Inflammatory macrophage treated with lipopolysaccharide for 4 hours (primary cell): Measurements from ENCODE around the gene HCFC1.
A peak's percentile ranks its signal among the peaks of the same experiment; 100 is the strongest.

Experiments
- DNase-seq: peaks from one replicate; pipeline ENCODE4 v3.0.0-alpha.2; 2020

The HCFC1 gene

DNA sequence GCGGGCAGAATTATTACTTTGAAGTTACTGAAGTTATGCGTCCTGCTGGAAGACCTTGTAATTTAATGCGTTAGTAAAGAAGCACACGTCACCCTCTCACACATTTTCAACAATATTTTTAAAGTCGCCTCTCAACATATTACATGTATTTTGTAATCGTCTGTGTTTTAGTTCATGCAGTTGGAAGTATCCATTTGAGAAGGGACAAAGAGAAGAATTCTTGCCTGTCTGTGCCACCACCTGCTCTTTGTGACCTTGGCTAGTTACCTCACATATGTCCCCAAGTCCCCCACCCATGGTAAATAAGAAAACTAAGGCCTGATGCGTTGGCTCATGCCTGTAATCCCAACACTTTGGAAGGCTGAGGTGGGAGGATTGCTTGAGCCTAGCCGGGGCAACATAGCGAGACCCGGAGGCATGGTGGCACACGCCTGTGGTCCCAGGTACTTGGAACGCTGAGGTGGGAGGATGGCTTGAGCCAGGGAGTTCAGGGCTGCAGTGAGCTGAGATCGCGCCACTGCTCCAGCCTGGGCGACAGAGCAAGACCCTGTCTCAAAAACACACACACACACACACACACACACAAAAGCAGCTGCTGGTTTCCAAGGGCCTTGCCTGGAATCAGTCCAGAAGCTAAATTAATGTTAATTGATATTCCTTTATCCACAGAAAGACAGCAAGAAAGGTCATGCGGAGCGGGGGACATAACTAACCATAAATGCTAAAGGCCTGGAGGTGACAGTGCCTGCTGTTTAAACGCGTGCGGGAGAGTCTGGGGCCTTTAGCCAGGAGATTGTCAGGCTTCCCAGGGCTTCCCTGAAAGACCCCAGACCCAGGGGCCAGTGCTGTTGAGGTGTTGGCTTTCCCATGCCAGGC is 1.7 kb upstream of the HCFC1 start:
- DNase-seq, result no peak

DNA sequence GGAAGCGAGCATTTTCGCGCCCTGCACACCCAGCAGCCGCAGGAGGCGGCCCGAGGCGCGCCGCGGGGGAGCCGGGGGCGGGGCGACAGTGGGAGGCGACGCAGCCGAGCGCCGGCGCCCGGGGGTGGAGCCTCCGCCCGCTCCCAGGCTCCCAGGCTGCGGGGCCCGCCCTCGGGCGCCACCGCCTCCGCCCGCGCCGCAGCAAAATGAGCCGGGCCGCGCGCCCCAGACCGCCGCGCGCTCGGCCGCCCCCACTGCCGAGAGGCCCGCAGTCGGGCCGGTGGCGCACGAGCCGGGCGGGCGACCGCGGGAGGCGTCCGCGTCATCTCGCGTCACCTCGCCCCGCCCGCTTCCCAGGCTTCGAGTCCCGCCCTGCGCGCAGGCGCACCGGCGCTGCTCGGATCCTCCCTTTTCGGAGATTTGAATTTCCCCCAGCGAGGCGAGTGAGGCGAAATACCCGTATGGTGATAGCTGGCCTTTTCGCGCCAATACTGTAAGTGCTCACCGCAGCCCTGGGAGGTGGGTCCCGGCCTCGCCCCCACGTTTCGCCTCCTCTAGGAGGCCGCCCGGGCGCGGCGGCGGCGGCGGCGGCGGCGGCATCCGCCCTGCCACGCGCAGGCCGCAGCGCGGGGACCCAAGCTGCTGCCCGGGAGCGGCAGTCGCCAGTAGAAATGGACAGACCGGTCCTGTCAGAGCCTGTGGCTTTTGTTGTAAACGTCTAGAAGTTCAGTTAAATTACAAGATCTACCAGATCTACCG is 929 bp upstream of the HCFC1 start, which contains the start of gene TMEM187:
TSS of gene TMEM187 (plus strand) at position 387 of the 759 bp plus-strand sequence. CDS start 9,309 bp downstream, outside the sequence.
- peak; percentile 86 for DNase-seq

DNA sequence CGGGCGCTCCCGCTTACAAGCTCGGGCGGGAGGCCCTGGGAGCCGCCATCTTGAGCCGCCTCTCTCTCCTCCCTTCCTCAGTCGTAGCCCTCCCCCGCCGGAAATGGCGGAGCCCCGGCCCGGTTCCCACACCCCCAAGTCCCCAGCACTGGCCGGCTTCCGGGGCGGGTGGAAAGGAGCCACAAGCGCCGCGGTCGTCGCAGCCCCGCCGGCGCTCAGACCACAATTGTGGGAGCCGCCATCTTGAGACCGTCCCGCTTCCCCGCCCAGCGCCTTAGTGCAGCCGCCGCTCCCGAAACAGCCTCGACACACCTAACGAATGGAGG is 531 bp downstream of the HCFC1 start:
- DNase-seq, result peak; percentile 86

DNA sequence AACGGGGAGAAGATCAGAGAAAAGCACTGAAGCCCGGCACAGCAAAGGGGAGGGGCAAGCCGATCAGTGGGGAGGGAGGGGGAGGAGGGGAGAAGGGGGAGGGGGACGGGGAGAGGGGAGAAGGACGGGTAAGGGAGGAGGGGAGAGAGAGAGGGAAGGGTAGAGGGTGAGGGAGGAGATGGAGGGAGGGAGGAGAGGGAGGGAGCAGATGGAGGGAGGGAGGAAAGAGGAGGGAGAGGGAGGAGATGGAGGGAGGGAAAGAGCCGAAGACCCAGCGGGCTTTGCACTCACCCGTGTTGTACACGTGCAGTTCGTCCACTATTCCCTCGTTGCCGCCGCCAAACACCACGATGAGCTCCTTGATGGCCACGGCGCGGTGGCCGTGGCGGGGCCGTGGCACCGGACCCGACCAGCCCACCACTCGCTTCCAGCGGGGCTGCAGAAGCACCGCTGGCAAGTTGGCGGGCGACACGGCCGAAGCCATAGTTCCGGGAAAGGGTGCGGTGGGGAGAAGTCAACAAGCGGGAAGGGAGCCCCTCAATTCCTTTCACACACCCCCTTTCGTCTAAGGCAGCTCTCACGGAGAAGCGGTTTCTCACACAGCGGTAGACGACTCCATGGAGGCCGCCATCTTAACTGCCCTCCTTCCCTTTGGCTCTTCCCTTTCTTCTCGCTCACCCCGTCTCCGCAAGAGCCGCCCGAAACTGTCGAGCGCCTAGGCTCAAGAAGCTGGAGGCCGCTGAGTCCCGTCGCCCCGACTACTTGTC is 1.1 kb downstream of the HCFC1 start:
- no peak for DNase-seq

DNA sequence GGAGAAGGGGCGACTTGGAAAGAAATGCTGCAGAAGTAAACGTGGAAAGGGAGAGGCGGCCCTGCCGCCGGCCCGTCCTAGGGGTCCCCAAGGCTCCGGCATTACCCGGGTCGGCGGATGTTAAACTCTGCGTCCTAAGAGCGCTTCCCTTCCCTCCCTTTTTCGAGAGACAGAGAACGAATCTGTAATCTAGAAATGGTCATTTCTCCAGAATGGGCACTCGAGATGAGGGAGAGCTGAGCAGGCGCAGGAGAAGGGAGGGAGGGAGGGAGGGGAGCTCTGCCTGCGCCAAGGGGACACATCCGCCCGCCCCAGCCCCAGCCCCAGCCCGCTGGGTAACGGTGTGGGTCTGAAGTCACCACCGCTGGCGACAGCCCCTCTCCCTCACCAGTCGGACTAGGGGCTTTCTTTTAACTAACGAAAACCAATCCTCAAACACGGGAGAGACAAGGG is 1.7 kb downstream of the HCFC1 start:
- DNase-seq, result no peak

DNA sequence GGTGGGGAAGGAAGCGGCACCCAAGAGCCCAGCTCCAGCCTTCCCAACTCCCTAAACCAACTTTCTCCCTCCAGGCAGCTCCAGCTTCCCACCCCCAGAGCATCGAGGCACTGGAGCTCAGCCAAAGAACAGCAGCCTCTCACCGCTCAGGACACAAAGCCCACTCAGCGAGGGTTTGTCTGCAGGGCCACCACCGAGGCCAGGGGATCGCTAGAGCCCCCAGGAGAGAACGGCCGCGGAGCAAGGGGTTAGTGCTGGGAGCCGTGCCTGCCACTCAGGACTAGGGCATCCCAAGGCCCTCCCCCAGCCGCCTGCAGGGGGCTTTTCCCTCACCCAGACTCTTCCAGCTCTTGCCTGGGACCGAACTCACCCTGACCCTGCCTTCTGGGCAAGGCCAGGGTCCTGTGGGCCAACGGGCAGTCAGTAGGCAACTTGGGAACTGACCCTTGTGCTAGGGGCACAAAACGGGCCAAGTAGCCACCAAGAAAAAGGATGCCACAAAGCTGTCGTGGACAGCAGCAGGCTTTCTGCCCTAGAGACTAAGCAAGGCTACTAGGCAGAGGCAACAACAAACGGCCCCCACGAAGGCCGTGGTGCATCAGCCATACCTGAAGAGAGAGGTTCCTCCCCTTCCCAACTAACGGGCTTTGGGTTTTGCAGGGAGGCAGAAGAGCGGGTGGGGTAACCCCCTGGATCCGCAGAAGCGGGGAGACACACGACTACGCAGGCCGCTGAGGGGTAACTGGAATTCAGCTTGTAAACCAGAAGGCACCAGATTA is 2.3 kb downstream of the HCFC1 start:
- DNase-seq, result no peak

DNA sequence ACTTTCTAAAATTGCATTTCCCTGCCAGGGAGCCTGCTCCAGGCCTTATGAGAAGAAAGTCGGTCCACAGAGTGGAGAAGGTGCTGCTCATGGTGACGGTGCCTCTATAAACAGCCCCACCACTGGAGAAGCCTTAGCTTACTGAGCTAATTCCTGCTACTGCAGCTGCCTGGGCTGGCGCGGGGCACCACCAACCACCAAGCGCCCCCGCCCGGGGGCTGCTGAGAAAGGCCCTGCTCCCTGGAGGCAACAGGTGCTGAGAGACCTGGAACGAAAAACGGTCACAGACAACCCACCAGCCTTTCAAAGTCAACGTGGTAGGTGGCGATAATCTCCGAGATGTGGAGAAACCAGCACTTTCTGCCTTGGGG is 2.9 kb downstream of the HCFC1 start:
- no peak for DNase-seq

DNA sequence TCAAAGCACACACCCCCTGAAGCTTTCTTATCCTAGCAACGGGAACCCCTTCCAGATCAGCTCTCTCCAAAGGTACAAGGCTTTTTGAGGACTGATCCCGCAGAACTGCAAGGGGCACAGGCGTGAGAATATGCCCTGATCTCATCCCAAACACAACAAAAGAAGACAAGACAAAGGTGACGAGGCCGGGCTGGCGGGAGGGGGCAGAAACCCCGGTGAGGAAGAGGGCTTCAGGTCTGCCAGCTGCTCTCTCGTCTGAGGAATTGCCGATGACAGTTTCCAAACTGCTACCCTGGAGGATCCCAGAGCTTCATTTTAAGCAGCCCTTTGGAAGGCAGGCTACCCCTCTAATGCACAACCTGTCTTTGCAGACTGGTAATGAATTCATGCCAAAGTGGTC is 3.4 kb downstream of the HCFC1 start:
- DNase-seq, result no peak

DNA sequence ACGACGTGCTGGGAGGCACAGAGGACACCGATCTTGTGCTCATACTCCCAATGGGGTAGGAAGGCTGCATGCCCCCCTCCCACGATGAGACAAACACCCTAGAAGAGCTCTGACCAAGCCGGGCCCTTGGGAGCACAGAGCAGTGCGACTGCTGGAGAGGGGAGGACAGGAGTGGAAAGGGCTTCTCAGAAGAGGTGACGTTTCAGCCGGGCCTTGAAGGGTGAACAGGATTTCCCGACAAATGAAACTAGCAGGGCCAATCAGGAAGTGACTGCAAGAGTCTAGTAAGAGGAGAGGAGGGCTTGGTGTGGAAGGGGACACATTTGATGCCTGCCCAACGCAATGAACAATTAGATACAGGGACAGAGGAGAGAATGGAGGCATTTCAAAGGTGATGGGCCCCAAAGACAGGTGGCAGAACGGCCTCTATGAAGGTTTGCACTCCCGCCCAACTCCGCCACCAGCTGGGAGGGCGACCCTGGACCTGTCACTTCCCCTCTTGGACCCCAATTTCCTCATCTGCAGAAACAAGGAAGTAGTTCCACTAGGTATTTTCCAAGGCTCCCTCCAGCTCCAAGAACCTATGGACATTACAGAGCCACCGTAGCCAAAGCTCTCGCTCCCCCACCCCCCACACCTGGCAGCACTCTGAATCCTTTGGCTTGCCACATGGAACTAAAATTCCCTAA is 3.9 kb downstream of the HCFC1 start:
- DNase-seq, result peak; percentile 57

DNA sequence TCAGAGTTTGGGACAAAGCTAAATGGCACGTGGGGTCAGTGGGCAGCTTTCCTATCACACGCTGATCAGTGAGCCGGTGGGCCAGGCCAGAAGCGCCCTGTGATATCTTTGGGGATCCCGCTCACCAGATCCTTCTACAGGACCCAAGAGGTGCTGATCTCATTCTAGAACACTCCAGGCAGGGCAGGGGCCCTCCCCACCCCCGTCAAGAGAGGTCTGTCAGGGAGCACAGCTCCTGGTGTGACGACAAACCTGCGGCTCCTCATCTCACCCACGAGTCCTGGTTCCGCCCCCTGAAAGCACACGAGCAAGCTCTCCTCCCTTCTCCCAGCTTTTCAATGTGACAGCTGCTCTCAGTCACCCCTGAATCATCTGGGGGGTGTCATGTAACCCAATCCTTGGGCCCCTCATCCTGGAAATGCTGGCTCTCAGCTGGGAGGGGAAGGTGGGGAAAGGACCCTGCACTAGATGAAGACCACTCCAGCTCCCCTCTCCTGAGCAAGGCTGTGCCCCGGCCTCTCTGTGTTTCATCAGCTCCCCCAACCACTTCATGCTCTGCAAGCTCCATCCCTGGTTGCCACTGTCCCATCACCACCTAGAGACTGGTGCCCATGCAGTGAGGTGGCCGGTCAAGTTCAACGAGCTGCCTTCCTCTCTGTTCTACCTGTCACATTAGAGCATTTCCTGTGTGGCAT is 4.6 kb downstream of the HCFC1 start:
- DNase-seq, result no peak

DNA sequence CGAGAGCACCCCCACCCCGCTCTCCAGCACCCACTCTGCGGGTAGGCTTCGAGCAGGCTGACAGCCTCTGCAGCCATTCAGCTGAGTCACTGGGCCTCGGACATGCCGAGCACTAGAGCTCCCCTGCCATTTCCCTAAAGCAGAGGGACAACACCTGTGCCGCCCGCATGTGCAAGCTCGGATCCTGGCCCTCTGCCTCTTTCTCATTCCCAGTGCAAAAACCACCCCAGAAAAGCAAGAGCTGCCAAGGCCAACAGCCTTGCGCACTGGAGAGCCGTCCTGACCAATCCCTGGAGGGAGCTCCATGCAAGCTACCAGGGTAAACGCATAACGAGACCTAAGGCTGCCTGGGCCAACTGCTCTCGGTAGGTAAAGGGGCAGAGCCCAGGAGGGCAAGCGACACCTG is 5.3 kb downstream of the HCFC1 start:
- no peak for DNase-seq

DNA sequence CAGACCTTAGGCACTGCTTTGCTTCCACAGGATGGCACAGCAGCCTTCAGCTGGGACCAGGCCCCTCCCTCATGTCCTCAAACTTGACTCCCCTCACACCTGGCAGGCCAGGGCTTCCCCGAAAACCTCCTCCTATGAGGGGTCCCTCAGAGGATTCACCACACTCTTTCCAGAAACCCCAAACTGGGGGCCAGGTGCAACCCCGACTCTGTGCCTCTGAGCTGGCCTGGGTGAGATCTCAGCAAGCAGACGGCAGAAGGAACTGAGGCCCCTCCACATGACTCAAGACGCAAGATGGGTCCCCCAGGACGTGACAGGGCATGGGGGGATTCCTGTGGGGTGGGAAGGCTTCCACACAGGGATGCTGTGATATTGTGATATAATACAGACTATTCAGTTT is 6.2 kb downstream of the HCFC1 start:
- DNase-seq, result no peak

DNA sequence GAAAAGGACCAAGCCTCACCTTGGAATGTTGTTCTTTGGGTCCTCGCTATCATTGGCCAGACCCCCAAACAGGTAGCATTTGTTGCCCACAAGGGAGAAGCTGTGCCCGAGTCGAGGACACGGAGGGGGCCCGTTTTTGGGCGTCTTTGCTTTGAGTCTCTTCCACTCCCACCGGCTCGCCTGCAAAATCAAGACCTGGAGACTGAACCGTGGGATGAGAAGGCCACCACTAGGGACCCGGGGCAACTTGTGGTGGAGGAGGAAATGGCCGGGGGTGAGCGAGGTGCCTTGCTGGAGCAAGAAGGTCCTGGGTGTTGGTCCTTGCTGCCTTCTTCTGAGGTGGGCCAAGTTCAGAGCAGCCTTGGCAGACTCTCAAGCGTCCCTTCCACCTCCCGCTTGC is 7.5 kb downstream of the HCFC1 start:
- no peak for DNase-seq

DNA sequence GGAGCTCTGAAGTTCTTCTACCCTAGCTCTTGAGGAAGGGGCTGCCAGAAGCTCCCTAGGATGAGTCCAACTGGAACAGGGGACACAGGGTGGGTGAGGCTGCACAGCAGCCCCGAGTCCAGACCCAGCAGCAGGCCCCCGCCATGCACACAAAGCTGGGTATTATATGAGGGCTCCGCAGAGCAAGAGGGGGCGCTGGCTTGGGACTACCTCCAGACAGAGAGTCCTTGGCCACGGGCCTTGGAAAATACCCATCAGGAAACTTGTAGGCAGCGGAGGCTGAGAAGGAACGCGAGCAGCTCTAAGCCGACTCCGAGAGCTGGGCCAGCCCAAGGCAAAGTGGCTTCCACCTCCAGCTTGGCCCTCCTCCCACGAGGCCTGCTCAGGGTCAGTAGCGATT is 8.1 kb downstream of the HCFC1 start:
- DNase-seq, result no peak

DNA sequence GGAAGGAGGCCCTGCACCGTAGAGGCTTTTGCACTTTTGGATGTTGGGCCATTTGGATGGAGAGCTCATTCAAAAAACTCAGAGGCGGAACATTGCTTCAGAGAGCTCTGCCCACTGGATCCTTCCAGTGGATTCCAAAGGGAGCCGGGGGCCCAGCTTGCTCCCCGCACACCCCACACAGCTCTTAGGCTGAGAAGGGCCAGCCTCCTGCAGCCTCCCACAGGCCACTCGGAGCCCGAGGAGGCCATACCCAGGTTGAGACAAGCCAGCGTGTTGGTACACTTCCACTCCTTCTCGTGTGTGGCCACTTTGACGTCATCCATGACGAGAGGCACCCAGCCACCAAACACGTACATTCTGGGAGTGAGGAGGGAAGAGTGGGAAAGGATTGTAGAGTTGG is 10.3 kb downstream of the HCFC1 start:
- no peak for DNase-seq

DNA sequence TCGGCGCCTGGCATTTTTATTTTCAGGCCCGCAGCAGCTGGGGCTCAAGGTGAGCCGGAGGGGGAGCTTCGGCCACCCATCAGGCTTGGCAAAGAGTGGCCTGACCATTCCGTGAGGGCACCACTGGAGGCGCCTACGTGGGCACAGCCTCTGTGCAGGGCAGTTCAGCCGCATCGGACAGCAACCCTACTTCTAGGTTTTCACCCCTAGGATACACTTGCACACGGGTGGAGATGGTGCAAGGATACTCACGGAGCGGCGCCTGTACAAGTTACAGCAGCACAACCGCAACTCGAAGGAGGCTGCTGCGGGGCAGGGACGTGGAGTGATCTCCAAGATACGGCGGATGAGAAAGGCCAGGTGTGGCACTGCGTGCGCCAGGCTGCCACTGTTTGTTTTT is 10.8 kb downstream of the HCFC1 start:
- no peak for DNase-seq

DNA sequence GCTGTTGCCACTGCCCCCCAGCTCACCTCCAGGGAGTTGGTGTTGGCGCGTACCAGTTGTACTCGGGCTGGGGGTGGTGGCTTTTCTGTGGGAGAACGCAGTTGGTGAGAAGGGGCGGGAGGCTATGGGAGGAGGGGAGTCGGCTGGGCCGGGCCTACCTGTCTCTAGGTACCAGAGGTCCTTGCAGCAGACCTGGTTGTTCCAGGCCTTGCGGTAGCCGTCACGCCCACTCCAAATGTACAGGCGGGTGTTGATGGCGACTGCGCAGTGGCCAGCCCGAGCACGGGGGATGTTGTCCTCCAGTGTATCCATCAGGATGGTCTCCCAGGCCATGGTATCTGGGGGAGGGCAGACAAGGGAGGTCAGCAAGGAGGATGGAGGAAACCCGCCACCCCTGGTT is 11.5 kb downstream of the HCFC1 start:
- DNase-seq, result no peak

DNA sequence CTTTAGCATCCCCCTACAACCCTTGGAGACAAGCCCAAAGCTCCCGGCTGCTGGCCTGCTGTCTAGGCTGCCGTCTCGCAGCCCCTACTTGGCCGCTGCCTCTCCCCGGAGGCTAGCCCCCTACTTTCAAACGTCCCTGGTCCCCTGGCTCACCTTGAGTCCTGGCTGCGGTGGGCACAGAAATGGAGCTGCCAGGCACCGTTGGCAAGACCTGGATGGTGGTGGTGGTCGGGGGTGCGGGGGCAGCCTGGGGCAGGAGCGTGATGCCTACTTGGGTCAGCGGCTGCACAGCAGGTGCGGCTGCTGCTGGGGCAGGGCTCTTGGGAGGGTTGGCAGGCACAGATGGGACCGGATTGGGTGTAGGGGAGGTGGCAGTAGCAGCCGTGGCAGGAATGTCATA is 12.0 kb downstream of the HCFC1 start:
- DNase-seq, result no peak

DNA sequence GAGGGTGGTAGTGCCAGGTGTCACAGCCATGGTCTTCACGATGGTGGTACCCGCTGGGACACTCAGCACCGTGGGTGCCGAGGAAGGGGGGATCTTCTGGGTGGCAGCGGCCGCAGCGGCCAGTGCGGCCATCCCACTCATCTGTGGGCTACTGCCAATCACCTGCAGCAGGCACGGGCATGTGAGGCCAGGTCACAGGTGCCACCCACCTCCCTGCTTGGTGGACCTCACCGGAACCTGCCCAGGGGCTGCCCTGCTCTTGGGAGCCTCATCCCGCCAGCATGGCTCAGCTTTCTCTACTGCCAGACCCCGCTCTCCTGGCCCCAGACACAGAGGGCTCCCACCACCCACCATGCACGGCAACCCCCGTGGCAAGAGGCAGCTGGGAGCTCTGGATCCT is 13.0 kb downstream of the HCFC1 start:
- no peak for DNase-seq

DNA sequence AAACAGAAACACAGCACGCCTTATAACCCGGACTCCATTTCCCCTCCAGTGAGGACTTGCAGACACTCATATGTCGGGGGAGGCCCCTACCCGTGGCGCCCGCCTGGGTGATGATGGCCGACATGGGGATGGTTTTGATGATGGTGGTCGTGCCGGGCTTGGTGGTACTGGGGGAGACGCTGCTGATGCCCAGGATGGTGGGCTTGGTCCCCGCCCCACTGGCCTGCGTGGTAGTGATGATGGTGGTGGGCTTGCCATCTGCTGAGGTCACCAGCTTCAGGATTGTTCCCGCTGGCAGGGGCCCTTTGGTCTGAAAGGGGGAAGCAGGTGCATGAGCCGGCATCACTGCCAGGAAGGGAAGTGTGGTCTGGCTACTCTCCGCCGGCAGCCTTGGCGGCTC is 14.4 kb downstream of the HCFC1 start:
- no peak for DNase-seq
